ENCODE data around the gene FOLR1.

Gene FOLR1

DNA sequence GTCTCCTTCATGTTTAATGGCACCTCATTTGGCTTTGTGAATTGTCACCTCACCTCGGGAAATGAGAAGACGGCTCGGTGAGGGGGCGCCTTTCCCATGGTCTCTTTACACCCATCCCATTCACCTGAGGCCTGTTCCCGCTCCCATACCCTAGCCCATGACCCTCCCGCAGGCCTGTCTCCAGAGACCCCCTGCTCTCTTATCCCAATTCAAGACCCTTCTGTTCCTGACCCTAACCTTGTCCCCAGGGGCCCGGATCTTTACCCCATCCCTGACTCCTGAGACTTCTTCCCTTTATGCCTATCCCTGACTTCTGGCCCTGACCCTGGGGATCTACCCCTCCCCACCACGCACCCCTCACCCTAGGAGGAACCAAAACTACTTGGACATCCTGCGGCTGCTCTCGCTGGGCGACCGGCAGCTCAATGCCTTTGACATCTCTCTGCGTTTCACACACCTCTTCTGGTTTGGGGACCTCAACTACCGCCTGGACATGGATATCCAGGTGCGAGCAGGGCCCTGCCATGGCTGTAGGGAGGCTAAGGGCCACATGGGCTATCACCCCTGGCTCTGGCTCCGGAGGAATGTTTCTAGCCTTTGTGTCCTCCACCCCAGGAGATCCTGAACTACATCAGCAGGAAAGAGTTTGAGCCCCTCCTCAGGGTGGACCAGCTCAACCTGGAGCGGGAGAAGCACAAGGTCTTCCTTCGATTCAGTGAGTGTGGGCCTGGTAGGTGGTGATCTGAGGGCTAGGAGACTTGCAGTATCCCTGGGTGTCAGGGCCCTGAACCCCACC, 40.5 kb downstream of the FOLR1 start:
- TF ChIP-seq, protein P1, sequence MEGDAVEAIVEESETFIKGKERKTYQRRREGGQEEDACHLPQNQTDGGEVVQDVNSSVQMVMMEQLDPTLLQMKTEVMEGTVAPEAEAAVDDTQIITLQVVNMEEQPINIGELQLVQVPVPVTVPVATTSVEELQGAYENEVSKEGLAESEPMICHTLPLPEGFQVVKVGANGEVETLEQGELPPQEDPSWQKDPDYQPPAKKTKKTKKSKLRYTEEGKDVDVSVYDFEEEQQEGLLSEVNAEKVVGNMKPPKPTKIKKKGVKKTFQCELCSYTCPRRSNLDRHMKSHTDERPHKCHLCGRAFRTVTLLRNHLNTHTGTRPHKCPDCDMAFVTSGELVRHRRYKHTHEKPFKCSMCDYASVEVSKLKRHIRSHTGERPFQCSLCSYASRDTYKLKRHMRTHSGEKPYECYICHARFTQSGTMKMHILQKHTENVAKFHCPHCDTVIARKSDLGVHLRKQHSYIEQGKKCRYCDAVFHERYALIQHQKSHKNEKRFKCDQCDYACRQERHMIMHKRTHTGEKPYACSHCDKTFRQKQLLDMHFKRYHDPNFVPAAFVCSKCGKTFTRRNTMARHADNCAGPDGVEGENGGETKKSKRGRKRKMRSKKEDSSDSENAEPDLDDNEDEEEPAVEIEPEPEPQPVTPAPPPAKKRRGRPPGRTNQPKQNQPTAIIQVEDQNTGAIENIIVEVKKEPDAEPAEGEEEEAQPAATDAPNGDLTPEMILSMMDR (conservative IDR thresholded peaks at IDR 0.05; ENCODE audit: low read depth), result no peak
- POLR2A ChIA-PET (ENCODE audit: low non-redundant PET), result no interaction called here
- DNase-seq (ENCODE audit: low spot score), result no peak
- H3K27ac ChIP-seq, result peak overlapping the region; percentile 62
- CTCF ChIA-PET, result interaction anchor here (0.7 kb wide), 1 partner anchor 154 kb away, joined by 6 read pairs; no protein-coding TSS in a partner anchor

DNA sequence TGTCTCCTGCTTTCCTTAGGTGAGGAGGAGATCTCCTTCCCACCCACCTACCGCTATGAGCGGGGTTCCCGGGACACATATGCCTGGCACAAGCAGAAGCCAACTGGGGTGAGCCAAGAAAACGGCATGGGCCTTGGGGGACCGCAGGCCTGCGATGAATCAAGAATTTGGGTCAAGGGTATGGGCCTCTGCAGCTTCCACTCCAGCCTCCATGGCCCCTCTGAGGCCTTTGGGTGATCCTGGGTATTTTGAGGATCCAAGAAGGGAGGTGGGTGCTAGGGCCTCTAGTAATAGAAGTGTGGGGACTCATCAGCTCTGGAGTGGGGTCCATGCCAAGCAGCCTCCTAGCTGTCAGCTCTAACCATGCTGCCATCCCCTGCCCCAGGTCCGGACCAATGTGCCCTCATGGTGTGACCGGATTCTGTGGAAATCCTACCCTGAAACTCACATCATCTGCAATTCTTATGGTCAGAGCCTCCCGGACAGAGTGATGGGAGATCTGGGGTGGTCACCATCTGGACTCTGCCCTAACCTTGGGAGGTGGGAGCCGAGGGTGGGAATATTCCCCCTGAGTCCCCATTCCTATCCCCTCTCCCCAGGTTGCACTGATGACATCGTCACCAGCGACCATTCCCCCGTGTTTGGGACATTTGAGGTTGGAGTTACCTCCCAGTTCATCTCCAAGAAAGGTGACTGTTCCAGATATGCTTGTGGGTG, 41.3 kb downstream of the FOLR1 start:
- ChIA-PET CTCF (interaction anchor here (0.7 kb wide), 1 partner anchor 155 kb away, joined by 6 read pairs; no protein-coding TSS in a partner anchor), POLR2A (ENCODE audit: low non-redundant PET) (no interaction called here)
- DNase-seq (ENCODE audit: low spot score), result no peak
- TF ChIP-seq, protein P1 (conservative IDR thresholded peaks at IDR 0.05; ENCODE audit: low read depth), result no peak
- H3K27ac ChIP-seq, result peak overlapping the region; percentile 62

DNA sequence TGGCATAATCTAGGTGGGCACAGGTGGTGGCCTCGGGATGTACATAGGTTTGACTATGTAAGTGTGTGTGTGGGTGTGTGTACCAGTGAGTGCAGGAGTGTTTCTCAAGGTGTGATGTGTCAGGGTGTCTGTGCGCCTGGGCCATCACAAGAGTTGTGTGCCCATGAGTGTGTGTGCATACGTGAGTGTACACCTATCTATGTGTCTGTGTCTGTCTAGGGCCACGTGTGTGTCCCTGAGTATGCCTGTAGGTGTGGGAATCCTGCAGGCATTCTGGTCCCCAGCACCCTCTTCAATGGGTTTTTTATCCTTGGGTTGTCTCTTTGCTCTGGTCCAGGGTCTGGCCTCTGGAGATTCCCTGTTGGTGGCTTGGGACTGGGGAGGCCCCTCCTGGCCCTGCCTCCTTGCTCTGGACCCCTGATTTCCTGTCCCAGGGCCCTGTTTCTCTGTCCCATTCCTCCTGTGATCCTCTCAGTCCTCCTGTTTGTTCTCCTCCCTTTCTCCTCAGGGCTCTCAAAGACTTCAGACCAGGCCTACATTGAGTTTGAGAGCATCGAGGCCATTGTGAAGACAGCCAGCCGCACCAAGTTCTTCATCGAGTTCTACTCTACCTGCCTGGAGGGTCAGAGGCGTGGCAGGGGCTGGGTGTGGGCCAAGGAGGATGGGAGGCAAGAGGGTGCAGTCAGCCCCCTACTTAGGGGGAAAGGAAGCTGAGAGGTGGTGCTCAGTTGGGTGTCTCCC, 42.0 kb downstream of the FOLR1 start:
- TF ChIP-seq, protein P1 (conservative IDR thresholded peaks at IDR 0.05; ENCODE audit: low read depth), result no peak
- ChIA-PET POLR2A (ENCODE audit: low non-redundant PET) (no interaction called here), CTCF (no interaction called here)
- DNase-seq (ENCODE audit: low spot score), result no peak
- H3K27ac ChIP-seq, result peak overlapping the region; percentile 62

DNA sequence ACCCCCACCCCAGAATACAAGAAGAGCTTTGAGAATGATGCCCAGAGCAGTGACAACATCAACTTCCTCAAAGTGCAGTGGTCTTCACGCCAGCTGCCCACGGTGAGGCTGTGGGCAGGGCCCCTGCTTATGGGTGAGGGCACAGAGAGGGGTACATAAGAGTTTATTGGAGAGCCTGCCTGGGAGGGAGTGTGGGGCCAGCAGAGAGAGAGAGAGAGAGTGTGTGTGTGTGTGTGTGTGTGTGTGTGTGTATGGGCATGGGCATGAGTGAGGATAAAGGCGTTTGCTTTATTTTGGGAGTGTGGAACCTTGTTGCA, 42.5 kb downstream of the FOLR1 start:
- DNase-seq (ENCODE audit: low spot score), result no peak
- ChIA-PET POLR2A (ENCODE audit: low non-redundant PET) (no interaction called here), CTCF (no interaction called here)
- TF ChIP-seq, protein P1 (conservative IDR thresholded peaks at IDR 0.05; ENCODE audit: low read depth), result no peak
- peak overlapping the region; percentile 62 for H3K27ac ChIP-seq

DNA sequence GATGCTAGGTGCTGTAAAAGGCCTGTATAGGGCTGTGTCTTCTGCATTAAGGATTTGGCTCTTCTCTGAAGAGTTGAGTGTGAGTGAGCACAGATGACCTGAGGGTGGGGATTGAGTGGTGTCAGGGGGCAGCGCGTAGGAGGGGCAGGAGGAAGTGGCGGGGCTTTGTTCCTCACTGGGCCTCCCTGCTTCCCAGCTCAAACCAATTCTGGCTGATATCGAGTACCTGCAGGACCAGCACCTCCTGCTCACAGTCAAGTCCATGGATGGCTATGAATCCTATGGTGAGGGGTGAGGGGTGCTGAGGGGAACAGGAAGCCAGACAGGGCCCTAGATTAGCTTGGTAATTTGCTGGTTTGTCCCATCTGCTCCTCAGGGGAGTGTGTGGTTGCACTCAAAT, 43.0 kb downstream of the FOLR1 start:
- peak overlapping the region; percentile 62 for H3K27ac ChIP-seq
- CTCF ChIA-PET, result no interaction called here
- TF ChIP-seq, protein P1 (conservative IDR thresholded peaks at IDR 0.05; ENCODE audit: low read depth), result no peak
- DNase-seq (ENCODE audit: low spot score), result no peak
- POLR2A ChIA-PET (ENCODE audit: low non-redundant PET), result no interaction called here

DNA sequence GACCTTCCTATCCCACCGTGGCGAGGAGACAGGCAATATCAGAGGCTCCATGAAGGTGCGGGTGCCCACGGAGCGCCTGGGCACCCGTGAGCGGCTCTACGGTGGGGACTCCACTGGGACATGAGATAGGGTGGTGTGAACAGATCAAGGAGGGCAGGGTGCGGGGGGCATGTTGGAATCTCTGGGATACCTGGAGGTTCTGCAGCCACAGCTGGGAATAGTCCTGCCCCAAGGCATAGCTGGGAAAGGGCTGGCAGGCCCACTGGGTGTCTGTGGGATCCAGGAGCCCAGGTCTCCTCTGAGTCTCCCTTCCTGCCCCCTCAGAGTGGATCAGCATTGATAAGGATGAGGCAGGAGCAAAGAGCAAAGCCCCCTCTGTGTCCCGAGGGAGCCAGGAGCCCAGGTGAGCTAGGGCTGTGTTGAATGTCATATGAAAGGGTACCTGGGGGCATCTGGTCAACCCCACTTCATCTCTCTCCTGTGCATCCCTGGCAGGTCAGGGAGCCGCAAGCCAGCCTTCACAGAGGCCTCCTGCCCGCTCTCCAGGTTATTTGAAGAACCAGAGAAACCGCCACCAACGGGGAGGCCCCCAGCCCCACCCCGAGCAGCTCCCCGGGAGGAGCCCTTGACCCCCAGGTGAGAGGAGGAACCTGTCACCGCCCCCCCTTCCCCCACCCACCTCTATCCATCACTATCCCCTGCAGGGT, 43.6 kb downstream of the FOLR1 start:
- TF ChIP-seq, protein P1 (conservative IDR thresholded peaks at IDR 0.05; ENCODE audit: low read depth), result no peak
- DNase-seq (ENCODE audit: low spot score), result no peak
- ChIA-PET CTCF (interaction anchor here (0.9 to 1.4 kb wide), 2 partner anchors 198 to 210 kb away, joined by 6 read pairs; no protein-coding TSS in a partner anchor), POLR2A (ENCODE audit: low non-redundant PET) (interaction anchor here (0.8 kb wide), 1 partner anchor 12 kb away, joined by 3 read pairs; no protein-coding TSS in a partner anchor)
- peak overlapping the region; percentile 62 for H3K27ac ChIP-seq
